HEK293T (cell line): ENCODE results near the gene POU2AF3.

Experiments
- CTCF ChIA-PET: fragments of 350-600 bp; formaldehyde crosslinking; extraction: SDS; loops from one replicate; lab custom pipeline; 2021; ENCODE audit warnings: antibody characterized with exemption, inconsistent platforms; lab: Yijun Ruan, JAX
- POLR2A ChIA-PET: fragments of 350-600 bp; formaldehyde crosslinking; extraction: SDS; loops from one replicate; lab custom pipeline; 2020; ENCODE audit warnings: antibody characterized with exemption, inconsistent platforms; lab: Yijun Ruan, JAX
- DNase-seq: peaks from one replicate; pipeline ENCODE4 v3.0.0; 2012; ENCODE audit warnings: mixed read lengths; ENCODE audit errors: extremely low spot score
- ARNT ChIP-seq: fragments of 450-650 bp; IDR thresholded peaks from 2 replicates; pipeline ENCODE4 v1.6.1; 2017; ENCODE audit warnings: mild to moderate bottlenecking
- ELF4 ChIP-seq: fragments of 450-650 bp; IDR thresholded peaks from 2 replicates; pipeline ENCODE4 v1.6.1; 2017; ENCODE audit warnings: antibody characterized with exemption
- FOXK2 ChIP-seq: fragments of 450-650 bp; IDR thresholded peaks from 2 replicates; pipeline ENCODE4 v1.6.1; 2016; ENCODE audit warnings: mild to moderate bottlenecking
- L3MBTL2 ChIP-seq: fragments of 450-650 bp; conservative IDR thresholded peaks from 2 replicates; pipeline ENCODE4 v1.6.1; 2016; ENCODE audit warnings: mild to moderate bottlenecking
- NFRKB ChIP-seq: fragments of 450-650 bp; IDR thresholded peaks from 2 replicates; pipeline ENCODE4 v1.6.1; 2016; ENCODE audit warnings: mild to moderate bottlenecking, moderate library complexity
- TARDBP ChIP-seq: fragments of 450-650 bp; IDR thresholded peaks from 2 replicates; pipeline ENCODE4 v1.6.1; 2016

Gene POU2AF3

DNA sequence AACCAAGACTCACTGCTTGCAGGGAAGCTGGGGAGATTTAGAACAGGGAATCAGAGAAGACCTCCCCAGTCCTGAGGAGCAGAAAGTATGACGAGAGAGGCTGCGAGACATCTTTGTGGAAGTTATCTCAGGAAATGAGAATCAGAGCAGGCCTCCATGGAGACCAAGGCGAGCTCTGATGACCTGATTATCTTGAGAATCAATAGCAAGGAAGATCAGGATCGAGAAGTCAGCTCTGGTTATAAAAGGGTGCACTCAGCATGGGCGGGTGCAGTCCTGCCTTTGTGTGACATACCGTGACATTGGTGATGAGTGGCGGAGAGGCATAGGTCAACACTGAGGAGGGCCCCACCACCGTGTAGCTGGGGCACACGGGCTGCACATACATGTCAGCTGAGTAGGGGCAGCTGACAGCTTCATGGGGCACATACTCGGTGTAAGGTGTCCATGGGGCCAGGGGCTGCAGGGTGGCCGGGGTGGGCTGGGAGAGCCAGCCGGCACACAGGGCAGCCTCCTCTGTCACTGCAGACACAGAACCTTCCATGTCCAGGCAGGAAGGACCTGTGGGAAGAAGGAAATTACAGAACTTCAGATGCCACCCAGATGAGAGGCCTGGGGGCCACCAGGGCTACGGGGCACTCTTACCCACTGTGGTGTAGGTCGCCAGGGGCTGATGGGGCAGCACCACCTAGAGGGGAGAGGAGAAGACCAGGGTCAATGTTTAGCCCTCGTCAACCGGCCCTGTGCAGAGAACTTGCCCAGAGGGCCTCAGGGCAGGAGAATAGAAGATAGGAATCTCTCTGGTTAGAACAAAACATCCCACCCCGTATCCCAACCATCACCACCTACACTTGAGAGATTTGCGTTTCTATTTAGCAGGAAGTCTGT is 59.0 kb downstream of the POU2AF3 start:
- POLR2A ChIA-PET = no interaction called here
- TF ChIP-seq L3MBTL2 = no peak
- no peak for TF ChIP-seq ELF4
- TF ChIP-seq ARNT = no peak
- no peak for TF ChIP-seq TARDBP
- no peak for TF ChIP-seq NFRKB
- TF ChIP-seq FOXK2 = no peak
- CTCF ChIA-PET = no interaction called here
- no peak for DNase-seq
